GM19043 (cell line): Measurements from ENCODE around the gene EIF4G3.
"Not testable (repeated sequence)": the region's sequence is repeated elsewhere in the genome, so short reads cannot be mapped to it uniquely, and the experiment has no call there.

ENCODE experiments used
- ATAC-seq: cut with Tn5 transposase; IDR thresholded peaks from one replicate; pipeline ENCODE4 v1.9.1; 2021; ENCODE audit warnings: low read depth; ENCODE audit not compliant: unreplicated experiment

The EIF4G3 gene

GRCh38 chr1:21154717-21155116 lies 22.0 kb downstream of the EIF4G3 start:
- no peak for ATAC-seq

DNA sequence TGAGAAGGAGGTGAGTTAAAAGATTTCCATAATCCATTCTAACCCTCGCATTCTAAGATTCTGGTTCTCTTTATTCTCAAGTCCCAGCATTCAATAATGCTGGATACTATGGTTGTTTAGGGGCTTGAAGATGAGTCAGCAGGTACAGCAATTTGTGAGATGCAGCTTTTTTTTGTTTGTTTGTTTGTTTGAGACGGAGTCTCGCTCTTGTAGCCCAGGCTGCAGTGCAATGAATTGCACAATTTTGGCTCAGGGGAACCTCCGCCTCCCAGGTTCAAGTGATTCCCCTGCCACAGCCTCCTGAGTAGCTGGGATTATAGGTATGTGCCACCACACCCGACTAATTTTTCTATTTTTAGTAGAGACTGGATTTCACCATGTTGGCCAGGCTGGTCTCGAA lies 23.3 kb downstream of the EIF4G3 start:
- no peak for ATAC-seq

- no peak for ATAC-seq
Observed at GRCh38 chr1:21152423-21153100, 24.1 kb downstream of the EIF4G3 start.

DNA sequence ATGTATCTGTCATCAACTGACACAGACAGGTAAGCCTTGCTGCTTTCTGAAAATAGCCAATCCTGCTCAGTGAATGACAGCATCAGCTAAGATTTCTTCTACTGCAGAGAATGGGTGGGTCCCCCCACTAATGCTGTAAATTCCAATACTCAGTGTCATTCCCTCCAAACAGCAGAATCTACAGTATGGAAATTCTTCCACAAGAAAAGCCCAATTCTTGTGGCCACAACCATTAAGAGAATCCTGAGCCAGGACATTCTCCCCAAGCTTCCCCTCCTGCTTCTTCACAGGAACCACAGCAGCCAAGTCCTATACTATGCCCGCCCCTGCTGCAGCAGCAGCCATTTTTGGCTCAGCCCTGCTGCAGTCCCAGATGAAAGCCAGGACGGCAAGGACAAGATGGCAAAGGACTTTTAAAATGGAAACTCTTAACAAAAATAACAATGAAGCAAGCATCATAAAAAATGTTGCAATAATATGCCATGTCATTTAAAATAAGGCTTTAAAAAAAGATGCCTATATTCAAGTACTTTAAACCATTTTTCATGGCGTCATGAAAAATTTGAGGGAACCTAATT lies 26.8 kb downstream of the EIF4G3 start:
- ATAC-seq: no peak

DNA sequence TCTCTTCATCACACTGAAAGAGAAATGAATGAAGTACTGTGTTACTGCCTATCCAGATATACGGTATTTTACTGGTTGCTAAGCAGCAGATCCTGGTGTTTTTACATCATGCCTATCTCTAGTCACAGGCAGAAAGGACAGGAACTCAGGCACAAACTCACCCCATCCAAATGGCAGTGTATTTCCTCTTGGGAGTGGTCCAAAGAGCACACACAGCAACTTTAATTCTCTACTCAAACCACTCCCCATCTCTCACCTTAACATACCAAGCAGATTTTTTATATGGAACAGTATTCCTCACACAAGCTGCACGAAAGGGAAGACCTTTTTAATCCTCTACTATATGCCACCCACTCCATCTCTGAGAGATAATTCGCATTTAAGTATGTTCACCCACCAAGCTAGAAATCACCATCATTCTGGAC lies 27.3 kb downstream of the EIF4G3 start:
- ATAC-seq: no peak

GRCh38 chr1:21143752-21144151 lies 32.9 kb downstream of the EIF4G3 start:
- ATAC-seq: no peak

DNA sequence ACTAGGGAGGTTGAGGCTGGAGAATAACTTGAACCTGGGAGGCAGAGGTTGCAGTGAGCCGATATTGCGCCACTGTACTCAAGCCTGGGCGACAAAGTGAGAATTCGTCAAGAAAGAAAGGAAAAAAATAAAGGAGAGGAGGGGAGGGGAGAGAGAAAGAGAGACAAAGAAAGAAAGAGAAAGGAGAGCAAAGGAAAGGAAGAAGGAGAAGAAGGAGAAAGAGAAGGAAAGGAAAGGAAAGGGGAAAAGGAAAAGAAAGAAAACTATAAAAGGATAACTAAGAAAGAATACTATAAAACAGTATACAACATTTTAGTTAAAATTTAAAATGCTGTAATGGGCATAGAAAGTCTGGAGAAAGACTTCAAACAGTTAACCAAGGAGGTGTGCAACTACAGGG lies 33.6 kb downstream of the EIF4G3 start:
- ATAC-seq: no peak

DNA sequence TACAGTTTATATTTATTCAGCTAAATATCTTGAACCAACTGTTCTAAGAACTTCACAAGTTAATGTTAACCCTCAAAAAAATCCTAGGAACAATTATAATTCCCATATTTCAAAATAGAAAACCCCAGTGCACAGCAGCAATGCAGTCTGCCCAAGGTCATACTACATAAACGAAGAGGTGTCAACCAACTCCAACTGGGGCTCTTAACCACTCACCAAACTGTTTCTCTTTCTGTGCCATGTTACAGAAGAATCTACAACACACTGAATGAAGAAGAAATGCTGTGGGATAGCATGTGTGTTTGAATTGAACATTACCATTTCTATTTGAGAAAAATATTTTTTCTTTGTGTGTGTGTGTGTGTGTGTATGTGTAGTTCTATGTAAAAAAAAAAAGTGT lies 35.7 kb downstream of the EIF4G3 start:
- no peak for ATAC-seq

DNA sequence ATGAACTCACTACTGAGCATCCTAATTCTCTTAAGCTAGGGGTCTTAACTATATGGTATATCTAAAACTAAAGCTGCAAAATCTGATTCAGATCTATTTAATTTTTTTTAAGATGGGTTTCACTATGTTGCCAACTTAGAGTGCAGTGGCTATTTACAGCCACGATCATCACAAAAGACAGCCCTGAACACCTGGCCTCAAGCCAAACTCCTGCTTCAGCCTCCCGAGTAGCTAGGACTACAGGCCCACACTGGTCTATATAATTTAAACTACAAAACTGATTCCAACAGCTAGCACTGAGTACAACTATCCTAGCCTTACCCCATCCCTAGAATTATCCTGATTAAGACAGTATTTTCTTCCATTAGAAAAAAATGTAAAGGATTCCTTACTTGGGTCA lies 37.1 kb downstream of the EIF4G3 start:
- ATAC-seq: no peak

DNA sequence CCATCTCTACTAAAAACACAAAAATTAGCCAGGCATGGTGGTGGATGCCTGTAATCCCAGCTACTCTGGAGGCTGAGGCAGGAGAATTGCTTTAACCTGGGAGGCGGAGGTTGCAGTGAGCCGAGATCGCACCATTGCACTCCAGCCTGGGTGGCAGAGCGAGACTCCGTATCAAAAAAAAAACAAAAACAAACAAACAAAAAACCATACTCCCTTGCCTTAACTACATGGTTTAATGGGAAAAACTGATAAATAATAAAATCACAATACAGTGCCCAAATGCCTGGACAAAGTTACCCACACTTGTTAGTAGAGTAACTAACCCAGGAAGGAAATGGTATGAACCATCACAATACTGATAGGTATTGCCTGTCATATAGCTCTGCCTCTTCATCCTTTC lies 40.4 kb downstream of the EIF4G3 start:
- ATAC-seq: not testable (repeated sequence)

DNA sequence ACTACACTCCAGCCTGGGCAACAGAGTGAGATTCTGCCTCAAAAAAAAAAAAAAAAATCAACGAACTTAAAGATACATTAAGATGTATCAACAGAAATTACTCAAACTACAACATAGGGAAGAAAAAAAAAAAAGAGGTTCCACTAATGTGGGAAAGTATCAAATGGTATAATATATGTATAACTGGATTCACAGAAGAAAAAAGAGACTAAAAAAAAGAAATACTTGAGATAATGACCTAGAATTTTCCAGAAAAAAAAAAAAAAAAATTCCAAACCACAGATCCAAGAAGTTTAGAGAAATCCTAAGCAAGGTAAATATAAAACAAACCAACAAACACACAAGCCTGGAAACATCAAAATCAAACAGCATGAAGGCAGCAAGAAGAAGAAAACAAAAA lies 45.5 kb downstream of the EIF4G3 start:
- no peak for ATAC-seq

DNA sequence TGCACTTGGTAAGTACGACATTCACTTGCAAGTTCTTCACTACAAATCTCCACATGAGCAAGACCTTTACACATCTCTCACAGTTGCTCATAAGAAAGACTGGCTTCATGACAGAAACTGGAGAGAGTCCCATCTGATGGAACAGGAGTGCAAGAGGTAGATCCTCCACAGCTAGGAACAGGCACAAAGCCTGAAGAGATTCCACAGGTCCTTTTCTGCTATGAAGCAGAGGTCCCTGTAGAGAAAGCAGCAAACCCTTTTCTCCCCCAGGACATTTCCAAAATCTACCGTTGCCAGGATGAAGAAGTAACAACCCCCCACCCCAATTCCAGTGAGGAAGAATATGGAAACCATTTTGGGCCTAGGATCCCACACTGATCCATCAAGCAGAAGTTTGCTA lies 47.3 kb downstream of the EIF4G3 start:
- ATAC-seq: no peak

DNA sequence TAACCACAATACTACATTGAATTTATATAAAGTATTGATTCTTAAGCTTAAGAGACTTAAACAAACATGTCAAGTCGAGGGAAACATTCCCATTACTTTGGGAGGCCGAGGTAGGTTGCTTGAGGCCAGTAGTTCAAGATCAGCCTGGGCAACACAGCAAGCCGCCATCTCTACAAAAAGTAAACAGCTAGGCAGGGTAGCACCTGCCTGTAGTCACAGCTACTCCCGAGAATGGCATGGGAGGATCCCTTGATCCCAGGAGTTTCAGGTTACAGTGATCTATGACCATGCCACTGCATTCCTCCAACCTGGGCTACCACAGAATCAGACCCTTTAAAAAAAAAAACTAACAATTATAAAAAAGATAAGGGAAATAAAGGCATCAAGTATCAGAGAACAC lies 50.4 kb downstream of the EIF4G3 start:
- no peak for ATAC-seq

GRCh38 chr1:21124846-21125245 lies 51.9 kb downstream of the EIF4G3 start:
- ATAC-seq: no peak

GRCh38 chr1:21123287-21123948 lies 53.3 kb downstream of the EIF4G3 start:
- no peak for ATAC-seq

DNA sequence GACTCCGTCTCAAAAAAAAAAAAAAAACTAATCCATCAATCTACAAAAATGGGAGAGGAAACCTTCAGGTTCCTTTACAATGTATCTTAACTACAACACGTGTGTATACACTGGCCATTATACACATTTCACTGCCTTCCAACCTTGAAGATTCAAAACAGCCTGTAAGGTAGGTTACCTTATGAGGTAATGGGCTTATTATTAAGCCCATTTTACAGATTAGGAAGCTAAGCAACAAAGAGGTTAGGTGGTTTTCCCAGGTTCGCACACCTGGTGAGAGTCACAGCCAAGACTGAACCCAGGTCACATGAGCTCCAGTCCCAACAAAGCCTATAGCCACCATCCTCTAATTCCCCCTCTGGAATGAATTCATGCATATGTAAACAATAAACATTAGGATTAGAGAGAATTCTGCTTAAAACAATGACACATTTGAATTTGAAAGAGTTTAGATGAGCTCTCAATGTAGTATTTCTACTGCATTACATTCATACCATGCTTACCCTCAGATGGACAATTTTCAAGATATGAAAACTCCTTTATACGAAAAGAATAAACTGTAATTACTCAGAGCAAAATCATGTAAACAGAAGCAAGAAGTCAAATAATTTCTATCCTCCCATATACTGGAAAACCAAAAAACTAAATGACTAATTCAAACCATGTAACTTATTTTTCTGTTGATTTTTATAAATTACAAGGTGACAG lies 54.8 kb downstream of the EIF4G3 start:
- no peak for ATAC-seq

DNA sequence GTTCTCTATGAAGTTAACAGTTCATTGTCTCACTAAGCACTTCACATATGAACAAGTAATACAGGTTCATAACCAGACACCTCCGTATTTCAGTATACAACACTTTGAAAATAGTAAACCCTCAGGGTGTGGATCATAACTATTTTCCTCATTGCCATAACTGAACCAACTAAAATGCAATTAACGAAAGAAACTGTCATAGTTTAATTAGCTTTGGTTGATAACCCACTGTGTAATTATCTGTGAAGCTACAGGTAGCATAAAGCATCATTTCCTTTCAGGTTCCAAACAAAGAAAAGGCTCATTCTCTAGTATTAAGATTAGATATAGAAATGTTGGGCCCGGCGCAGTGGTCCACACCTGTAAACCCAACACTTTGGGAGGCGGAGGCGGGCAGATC lies 58.5 kb downstream of the EIF4G3 start:
- no peak for ATAC-seq

DNA sequence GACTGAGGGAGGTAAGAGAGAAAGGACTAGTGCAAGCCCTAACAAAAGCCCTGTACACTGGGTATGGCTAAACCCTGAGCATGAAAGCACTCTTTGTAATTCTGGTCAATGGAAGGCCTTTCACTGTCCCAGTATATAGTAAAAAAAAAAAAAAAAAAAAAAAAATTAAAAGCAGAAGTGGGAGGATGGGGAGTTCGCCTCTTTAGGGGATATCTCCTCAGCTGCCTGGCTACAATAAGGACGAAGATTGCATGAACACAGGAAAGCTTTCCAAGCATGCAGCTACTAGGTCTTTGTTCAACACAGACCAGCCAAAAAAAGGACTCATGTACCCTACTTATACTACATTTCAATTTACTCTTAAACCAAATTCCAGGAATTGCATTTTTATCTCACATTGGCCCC lies 59.1 kb downstream of the EIF4G3 start:
- no peak for ATAC-seq

DNA sequence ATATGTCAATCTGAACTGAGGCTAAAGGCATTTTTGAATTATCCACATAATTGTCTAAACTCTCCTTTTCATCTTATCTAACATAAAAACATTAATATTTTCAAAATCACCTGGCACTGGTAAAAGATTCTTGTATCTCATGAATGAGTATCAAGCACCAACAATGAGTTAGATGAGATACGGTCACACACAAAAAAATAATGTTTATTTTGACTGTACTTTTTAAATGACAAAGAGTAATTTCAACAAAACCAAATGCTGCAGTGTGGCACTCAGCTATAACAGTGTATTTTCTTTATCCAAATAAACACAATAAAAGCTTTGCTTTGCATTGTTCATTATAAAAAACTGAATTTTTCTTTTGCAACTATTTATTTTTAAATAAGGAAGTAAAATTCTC lies 59.5 kb downstream of the EIF4G3 start:
- no peak for ATAC-seq

DNA sequence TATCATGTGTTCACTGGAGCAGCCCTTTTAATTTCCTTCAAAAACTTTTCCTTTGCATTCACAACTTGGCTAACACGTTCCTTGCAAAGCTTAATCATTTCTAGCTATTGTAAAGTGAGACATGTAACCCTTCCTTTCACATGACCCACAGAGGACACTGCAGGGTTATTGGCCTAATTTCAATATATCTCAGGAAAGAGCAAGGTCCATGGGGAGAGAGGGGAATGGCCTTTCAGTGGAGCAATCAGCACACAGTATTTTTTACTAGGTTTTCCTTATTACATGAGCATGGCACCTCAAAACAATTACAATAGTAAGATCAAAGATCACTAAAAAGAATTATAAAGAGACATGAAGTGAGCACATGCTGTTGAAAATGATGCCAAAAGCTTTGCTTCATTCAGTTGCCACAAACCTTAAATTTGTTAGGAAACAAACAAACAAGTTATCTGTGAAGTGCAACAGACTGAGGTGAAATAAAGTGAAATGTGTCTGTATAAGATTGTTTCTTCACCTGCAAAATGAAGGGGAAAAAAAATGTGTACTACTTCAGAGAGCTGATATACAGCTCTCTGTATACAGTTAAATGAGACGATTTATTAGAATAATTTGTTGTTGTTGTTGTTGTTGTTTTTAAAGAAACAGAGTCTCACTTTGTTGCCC lies 61.5 kb downstream of the EIF4G3 start:
- no peak for ATAC-seq

GRCh38 chr1:21114431-21114830 lies 62.3 kb downstream of the EIF4G3 start:
- no peak for ATAC-seq
